ENCODE measurements around the gene SLC43A2. TPM values are rescaled to one million over a fixed set of nuclear protein-coding genes. Genes with fewer than 3 reads are reported as not detected.
A peak's percentile ranks its signal among the peaks of the same experiment; 100 is the strongest.

The SLC43A2 gene
- total RNA-seq, 1 donor from 2014 or later, result 71.4 TPM

- Mint-ChIP-seq H3K27ac (ENCODE audit: unreplicated experiment) (no peak overlapping the region), H3K4me1 (ENCODE audit: unreplicated experiment) (peaks cover 49% of the 10 kb centered on the region), H3K9me3 (ENCODE audit: unreplicated experiment) (no peaks in the 10 kb centered on the region), H3K36me3 (ENCODE audit: low read depth, unreplicated experiment) (peaks cover 23% of the 10 kb centered on the region), H3K27me3 (ENCODE audit: unreplicated experiment) (peaks cover 24% of the 10 kb centered on the region), H3K4me3 (ENCODE audit: unreplicated experiment) (peak overlapping the region; percentile 94)
- TF ChIP-seq CTCF (IDR thresholded peaks at IDR 0.05; ENCODE audit: unreplicated experiment), result peak; percentile 28
- peak; percentile 41 for DNase-seq (ENCODE audit: low spot score)
These were observed 14.8 kb upstream of the SLC43A2 start for GRCh38 chr17:1643293-1643998.

- peak overlapping the region; percentile 61 for H3K27ac Mint-ChIP-seq (ENCODE audit: unreplicated experiment)
- DNase-seq (ENCODE audit: low spot score), result no peak
These were observed 12.4 kb upstream of the SLC43A2 start for GRCh38 chr17:1641065-1641403.

GRCh38 chr17:1640329-1641064 lies 11.9 kb upstream of the SLC43A2 start:
- no peak for DNase-seq (ENCODE audit: low spot score)
- no peak for TF ChIP-seq CTCF (IDR thresholded peaks at IDR 0.05; ENCODE audit: unreplicated experiment)
- Mint-ChIP-seq H3K36me3 (ENCODE audit: low read depth, unreplicated experiment) (peaks cover 40% of the 10 kb centered on the region), H3K4me1 (ENCODE audit: unreplicated experiment) (peaks cover 31% of the 10 kb centered on the region), H3K27ac (ENCODE audit: unreplicated experiment) (peak overlapping the region; percentile 61), H3K4me3 (ENCODE audit: unreplicated experiment) (peak overlapping the region; percentile 80), H3K27me3 (ENCODE audit: unreplicated experiment) (peaks cover 30% of the 10 kb centered on the region), H3K9me3 (ENCODE audit: unreplicated experiment) (no peaks in the 10 kb centered on the region)

More at GRCh38 chr17:1641065-1641403, 12.4 kb upstream of the SLC43A2 start:
- Mint-ChIP-seq H3K4me1 (ENCODE audit: unreplicated experiment) (peaks cover 34% of the 10 kb centered on the region), H3K27me3 (ENCODE audit: unreplicated experiment) (peaks cover 33% of the 10 kb centered on the region), H3K4me3 (ENCODE audit: unreplicated experiment) (peak overlapping the region; percentile 80), H3K9me3 (ENCODE audit: unreplicated experiment) (no peaks in the 10 kb centered on the region), H3K36me3 (ENCODE audit: low read depth, unreplicated experiment) (peaks cover 35% of the 10 kb centered on the region)
- no peak for TF ChIP-seq CTCF (IDR thresholded peaks at IDR 0.05; ENCODE audit: unreplicated experiment)

GRCh38 chr17:1639549-1640180 lies 11.0 kb upstream of the SLC43A2 start:
- H3K27ac Mint-ChIP-seq (ENCODE audit: unreplicated experiment), result peak overlapping the region; percentile 42
- H3K27me3 Mint-ChIP-seq (ENCODE audit: unreplicated experiment), result peaks cover 27% of the 10 kb centered on the region
- DNase-seq (ENCODE audit: low spot score), result no peak
- H3K9me3 Mint-ChIP-seq (ENCODE audit: unreplicated experiment), result no peaks in the 10 kb centered on the region
- no peak overlapping the region for H3K4me3 Mint-ChIP-seq (ENCODE audit: unreplicated experiment)
- peaks cover 39% of the 10 kb centered on the region for H3K36me3 Mint-ChIP-seq (ENCODE audit: low read depth, unreplicated experiment)
- H3K4me1 Mint-ChIP-seq (ENCODE audit: unreplicated experiment), result peaks cover 27% of the 10 kb centered on the region
- TF ChIP-seq CTCF (IDR thresholded peaks at IDR 0.05; ENCODE audit: unreplicated experiment), result no peak

All from endothelial cell (in vitro differentiated cells).